CD14-positive monocyte (primary cell): ENCODE data around the gene PLSCR3. TPM values are rescaled to one million over a fixed set of nuclear protein-coding genes. Genes with fewer than 3 reads are reported as not detected.

Source experiments
- DNase-seq, 3 donors: peaks; one replicate each; pipeline ENCODE4 v3.0.0-alpha.2; 2011 to 2022
- H2AFZ ChIP-seq: 2 replicates; pipeline ENCODE4 v1.6.0; 2012; ENCODE audit warnings: mild to moderate bottlenecking, low read depth, low read length, inconsistent platforms; ENCODE audit not compliant: insufficient read depth, poor library complexity, severe bottlenecking
- H3K27ac ChIP-seq, 2 donors: 1 replicate in 1 of 2; 2 replicates in 1 of 2; pipeline ENCODE4 v1.5.1; 2012 to 2013; ENCODE audit warnings: low read length in 2 of 2, control low read depth in 1 of 2, inconsistent platforms in 1 of 2, low read depth in 1 of 2, mild to moderate bottlenecking in 1 of 2
- H3K27me3 ChIP-seq, 2 donors: one replicate each; pipeline versions ENCODE4 v1.6.0 to v1.6.1; 2011 to 2013; ENCODE audit warnings: low read length in 2 of 2; ENCODE audit not compliant: control insufficient read depth in 2 of 2, insufficient read depth in 2 of 2
- H3K36me3 ChIP-seq, 2 donors: replicated peaks in 1 of 2; 1 replicate in 1 of 2; 2 replicates in 1 of 2; pipeline versions ENCODE4 v1.5.1 to v1.6.1; 2012 to 2013; ENCODE audit warnings: low read length in 2 of 2, control low read depth in 1 of 2, inconsistent platforms in 1 of 2, mild to moderate bottlenecking in 1 of 2; ENCODE audit not compliant: insufficient read depth in 2 of 2, control insufficient read depth in 1 of 2
- H3K4me1 ChIP-seq, 2 donors: 1 replicate in 1 of 2; 2 replicates in 1 of 2; pipeline versions ENCODE4 v1.5.1 to v1.6.1; 2012 to 2013; ENCODE audit warnings: low read length in 2 of 2, control low read depth in 1 of 2, inconsistent platforms in 1 of 2, mild to moderate bottlenecking in 1 of 2, moderate library complexity in 1 of 2; ENCODE audit not compliant: insufficient read depth in 2 of 2, control insufficient read depth in 1 of 2
- H3K4me2 ChIP-seq: replicated peaks from 2 replicates; pipeline ENCODE3; 2012; ENCODE audit warnings: low read length, moderate library complexity, mild to moderate bottlenecking; ENCODE audit not compliant: poor library complexity, severe bottlenecking; ENCODE audit errors: extremely low read depth
- H3K4me3 ChIP-seq, 3 experiments: fragments of 200-600 bp in 1 of 3; sonication (generic) in 1 of 3; replicated peaks in 1 of 3; 1 replicate in 2 of 3; 2 replicates in 1 of 3; pipeline ENCODE4 v1.5.1; 2011 to 2013; ENCODE audit warnings: low read length in 3 of 3, mild to moderate bottlenecking in 3 of 3, control low read depth in 2 of 3, low read depth in 2 of 3, inconsistent platforms in 1 of 3, moderate library complexity in 1 of 3
- H3K79me2 ChIP-seq: 2 replicates; pipeline ENCODE4 v1.6.0; 2012; ENCODE audit warnings: mild to moderate bottlenecking, control low read depth, inconsistent platforms, low read length, moderate library complexity; ENCODE audit not compliant: insufficient read depth
- H3K9ac ChIP-seq: 2 replicates; pipeline ENCODE4 v1.6.0; 2017; ENCODE audit warnings: low read length, mild to moderate bottlenecking; ENCODE audit not compliant: insufficient read depth, poor library complexity, severe bottlenecking
- H3K9me3 ChIP-seq, 2 donors: replicated peaks in 1 of 2; 1 replicate in 1 of 2; 2 replicates in 1 of 2; pipeline versions ENCODE4 v1.5.1 to v1.6.1; 2012 to 2013; ENCODE audit warnings: low read length in 2 of 2, control low read depth in 1 of 2; ENCODE audit not compliant: control insufficient read depth in 1 of 2, insufficient read depth in 1 of 2
- H4K20me1 ChIP-seq: 2 replicates; pipeline ENCODE4 v1.6.0; 2012; ENCODE audit warnings: mild to moderate bottlenecking, low read length, control low read depth, moderate library complexity; ENCODE audit not compliant: insufficient read depth
- H3K27ac Mint-ChIP-seq, 7 donors: one replicate each; pipeline ENCODE4 v1.8.0; 2020; ENCODE audit warnings: mild to moderate bottlenecking in 7 of 7, mixed read lengths in 7 of 7, moderate library complexity in 6 of 7, inconsistent platforms in 2 of 7
- H3K27me3 Mint-ChIP-seq, 3 donors: one replicate each; pipeline ENCODE4 v1.8.0; 2021 to 2022; ENCODE audit warnings: low read depth in 3 of 3, mild to moderate bottlenecking in 3 of 3, mixed read lengths in 3 of 3, moderate library complexity in 3 of 3, inconsistent platforms in 1 of 3
- H3K36me3 Mint-ChIP-seq, 2 donors: one replicate each; pipeline ENCODE4 v1.8.0; 2020; ENCODE audit warnings: mixed read lengths in 2 of 2, inconsistent platforms in 1 of 2, mild to moderate bottlenecking in 1 of 2
- H3K4me1 Mint-ChIP-seq: one replicate; pipeline ENCODE4 v1.8.0; 2020; ENCODE audit warnings: mild to moderate bottlenecking, mixed read lengths
- H3K4me3 Mint-ChIP-seq, 2 donors: one replicate each; pipeline ENCODE4 v1.8.0; 2020; ENCODE audit warnings: mild to moderate bottlenecking in 2 of 2, mixed read lengths in 2 of 2, moderate library complexity in 1 of 2
- H3K9me3 Mint-ChIP-seq, 7 donors: one replicate each; pipeline ENCODE4 v1.8.0; 2020 to 2022; ENCODE audit warnings: mixed read lengths in 7 of 7, mild to moderate bottlenecking in 6 of 7, moderate library complexity in 6 of 7, inconsistent platforms in 2 of 7
- CTCF ChIP-seq: fragments of 200-600 bp; IDR thresholded peaks from one replicate; pipeline ENCODE4 v1.8.0; 2022; ENCODE audit warnings: antibody characterized with exemption, mild to moderate bottlenecking
- WGBS: methylation state at CpG from one replicate; pipeline ENCODE4 v1.1.5; 2013; ENCODE audit warnings: missing lambda C conversion rate; ENCODE audit not compliant: insufficient coverage; 5-methylcytosine and 5-hydroxymethylcytosine counted together
- intact Hi-C, 2 donors: fragments of 100-400 bp; cut with micrococcal nuclease; formaldehyde crosslinking; loops; one replicate each; pipeline versions ENCODE4 v1.15.0 to v1.15.1; 2023
- polyA plus RNA-seq, 3 donors: library from polyadenylated mRNA; depleted of rRNA in 1 of 3; unstranded in 2 of 3; stranded (reverse) in 1 of 3; fragments of 300-500 nt in 2 of 3; fragments of >200 nt in 1 of 3; fragmentation: Illumina TruSeq in 2 of 3; gene quantifications; 1 replicate in 2 of 3; 2 replicates in 1 of 3; pipeline ENCODE4 v1.2.3, GENCODE V29; 2012 to 2021

PLSCR3 gene
- polyA plus RNA-seq, 3 donors, result 37.6 to 70.4 (median 45.7) TPM

DNA sequence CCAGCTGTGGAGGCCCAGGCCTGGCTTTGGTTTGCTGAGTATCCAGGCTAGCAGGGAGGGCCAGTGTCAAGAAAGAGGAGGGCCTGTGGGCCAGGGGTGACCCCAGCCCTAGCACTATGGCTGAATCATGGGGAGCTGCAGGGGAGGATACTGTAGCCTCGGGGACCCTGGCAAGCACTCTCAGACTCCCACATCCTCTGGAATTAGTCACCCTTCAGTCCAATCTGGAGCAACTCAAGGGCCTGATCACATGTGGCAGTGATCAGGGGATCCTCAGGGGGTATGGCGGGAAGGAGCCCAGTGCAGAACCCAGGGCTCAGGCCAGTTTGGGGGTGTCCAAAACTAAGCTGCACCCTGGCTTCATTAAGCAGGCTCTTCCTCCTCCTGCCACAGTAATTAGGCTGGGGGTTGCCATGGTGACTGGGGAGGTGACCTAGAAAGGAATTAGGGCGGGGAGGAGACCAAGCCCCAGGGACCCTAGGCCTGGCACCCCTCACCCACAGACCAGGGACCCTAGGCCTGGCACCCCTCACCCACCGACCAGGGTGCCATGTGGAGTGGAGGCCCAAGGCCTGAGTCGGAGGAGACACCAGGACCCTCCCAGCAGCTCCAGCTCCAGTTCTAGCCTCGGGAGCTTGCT, 19.1 kb upstream of the PLSCR3 start:
- Histone ChIP-seq H2AFZ (no peak overlapping the region), H3K4me1 (no peaks in the 10 kb centered on the region), H3K36me3 (no peaks in the 10 kb centered on the region), H3K27ac (no peak overlapping the region), H3K9me3 (no peaks in the 10 kb centered on the region), H3K9ac (no peak overlapping the region), H3K4me2 (no peak overlapping the region), H3K27me3 (peaks cover 0 to 10% of the 10 kb centered on the region in 2 donors), H4K20me1 (no peaks in the 10 kb centered on the region), H3K4me3 (no peak overlapping the region), H3K79me2 (no peaks in the 10 kb centered on the region)
- DNase-seq, result no peak
- intact Hi-C loops, result no loop called here
- Mint-ChIP-seq H3K4me1 (no peaks in the 10 kb centered on the region), H3K9me3 (peaks cover 0 to 3% (median 0%) of the 10 kb centered on the region in 7 donors), H3K4me3 (no peak overlapping the region), H3K27me3 (peaks cover 16 to 31% (median 16%) of the 10 kb centered on the region in 3 donors), H3K27ac (peak overlapping the region in 1 of 7 donors; percentile 1), H3K36me3 (no peaks in the 10 kb centered on the region)
- WGBS, result 89% methylated on average over 3 of the region's 6 CpGs
- TF ChIP-seq CTCF, result no peak

- Mint-ChIP-seq H3K4me3 (no peak overlapping the region), H3K27ac (no peak overlapping the region), H3K36me3 (no peaks in the 10 kb centered on the region), H3K9me3 (peaks cover 0 to 3% (median 0%) of the 10 kb centered on the region in 7 donors), H3K27me3 (peaks cover 29 to 39% (median 31%) of the 10 kb centered on the region in 3 donors), H3K4me1 (peaks cover 5% of the 10 kb centered on the region)
- Histone ChIP-seq H3K4me1 (no peaks in the 10 kb centered on the region), H3K9me3 (no peaks in the 10 kb centered on the region), H3K79me2 (no peaks in the 10 kb centered on the region), H4K20me1 (no peaks in the 10 kb centered on the region), H3K27me3 (peaks cover 0 to 22% of the 10 kb centered on the region in 2 donors), H3K27ac (no peak overlapping the region), H3K4me2 (no peak overlapping the region), H3K4me3 (no peak overlapping the region), H2AFZ (no peak overlapping the region), H3K36me3 (no peaks in the 10 kb centered on the region), H3K9ac (no peak overlapping the region)
- intact Hi-C loops, result no loop called here
- TF ChIP-seq CTCF, result no peak
- no peak for DNase-seq
- 96% methylated on average over 8 of the region's 8 CpGs for WGBS
Measured at GRCh38 chr17:7411427-7411750, 17.1 kb upstream of the PLSCR3 start.
